ENCODE results near the gene COL3A1.

The COL3A1 gene

GRCh38 chr2:189000221-189000620 lies 26.0 kb downstream of the COL3A1 start:
- H2BK15ac ChIP-seq (ENCODE audit: low read length): no peak overlapping the region
- no peak overlapping the region for H2BK120ac ChIP-seq (ENCODE audit: low read depth, low read length)
- no peak overlapping the region for H3K23ac ChIP-seq (ENCODE audit: low read depth, low read length, poor library complexity)
- H3K4me2 ChIP-seq (ENCODE audit: insufficient read depth, low read length, poor library complexity, severe bottlenecking): no peak overlapping the region
- H2BK12ac ChIP-seq (ENCODE audit: low read length): no peak overlapping the region
- H3K27me3 ChIP-seq (ENCODE audit: control insufficient read depth in 3 of 3, insufficient read depth in 3 of 3, low read depth in 1 of 3, low read length in 3 of 3): no peaks in the 10 kb centered on the region
- H3K14ac ChIP-seq (ENCODE audit: low read length): no peak overlapping the region
- H3K4me1 ChIP-seq (ENCODE audit: control insufficient read depth in 2 of 2, insufficient read depth in 1 of 2, low read depth in 1 of 2, low read length in 2 of 2): no peaks in the 10 kb centered on the region
- no peak overlapping the region for H3K18ac ChIP-seq (ENCODE audit: low read length)
- H3K27ac ChIP-seq (replicated peaks; ENCODE audit: low read length): no peak overlapping the region
- no peak overlapping the region for H4K8ac ChIP-seq (ENCODE audit: low read depth, low read length)
- H3K9me3 ChIP-seq (replicated peaks in 1 of 2; ENCODE audit: control insufficient read depth in 2 of 2, insufficient read depth in 1 of 2, low read depth in 1 of 2, low read length in 2 of 2): no peaks in the 10 kb centered on the region
- H3K79me1 ChIP-seq (ENCODE audit: low read depth, low read length): no peaks in the 10 kb centered on the region
- no peak overlapping the region for H2BK5ac ChIP-seq (ENCODE audit: low read length)
- DNase-seq (ENCODE audit: low spot score): no peak
- H3K36me3 ChIP-seq (replicated peaks in 1 of 2; ENCODE audit: control insufficient read depth in 2 of 2, insufficient read depth in 2 of 2, low read length in 2 of 2): no peaks in the 10 kb centered on the region
- no peak overlapping the region for H3K4ac ChIP-seq (ENCODE audit: low read length)
- no peak overlapping the region for H3K9ac ChIP-seq (ENCODE audit: low read depth, low read length, poor library complexity)
- no peak overlapping the region for H2AFZ ChIP-seq (ENCODE audit: low read length)
- no peak overlapping the region for H4K91ac ChIP-seq (ENCODE audit: low read depth, low read length, poor library complexity)
- H3K4me3 ChIP-seq (ENCODE audit: low read length in 2 of 2): no peak overlapping the region
- no peak overlapping the region for H2AK5ac ChIP-seq (ENCODE audit: low read depth, low read length)

GRCh38 chr2:189002079-189002478 lies 27.9 kb downstream of the COL3A1 start:
- Histone ChIP-seq H2AK5ac (ENCODE audit: low read depth, low read length) (no peak overlapping the region), H2BK15ac (ENCODE audit: low read length) (no peak overlapping the region), H3K27ac (replicated peaks; ENCODE audit: low read length) (no peak overlapping the region), H3K14ac (ENCODE audit: low read length) (no peak overlapping the region), H2BK120ac (ENCODE audit: low read depth, low read length) (no peak overlapping the region), H3K18ac (ENCODE audit: low read length) (no peak overlapping the region), H3K4ac (ENCODE audit: low read length) (no peak overlapping the region), H3K4me2 (ENCODE audit: insufficient read depth, low read length, poor library complexity, severe bottlenecking) (no peak overlapping the region), H2BK12ac (ENCODE audit: low read length) (no peak overlapping the region), H3K23ac (ENCODE audit: low read depth, low read length, poor library complexity) (no peak overlapping the region), H3K9ac (ENCODE audit: low read depth, low read length, poor library complexity) (no peak overlapping the region), H3K27me3 (ENCODE audit: control insufficient read depth in 3 of 3, insufficient read depth in 3 of 3, low read depth in 1 of 3, low read length in 3 of 3) (no peaks in the 10 kb centered on the region), H4K8ac (ENCODE audit: low read depth, low read length) (no peak overlapping the region), H3K4me1 (ENCODE audit: control insufficient read depth in 2 of 2, insufficient read depth in 1 of 2, low read depth in 1 of 2, low read length in 2 of 2) (no peaks in the 10 kb centered on the region), H3K9me3 (replicated peaks in 1 of 2; ENCODE audit: control insufficient read depth in 2 of 2, insufficient read depth in 1 of 2, low read depth in 1 of 2, low read length in 2 of 2) (no peaks in the 10 kb centered on the region), H4K91ac (ENCODE audit: low read depth, low read length, poor library complexity) (no peak overlapping the region), H3K36me3 (replicated peaks in 1 of 2; ENCODE audit: control insufficient read depth in 2 of 2, insufficient read depth in 2 of 2, low read length in 2 of 2) (no peaks in the 10 kb centered on the region), H2AFZ (ENCODE audit: low read length) (no peak overlapping the region), H3K79me1 (ENCODE audit: low read depth, low read length) (no peaks in the 10 kb centered on the region), H2BK5ac (ENCODE audit: low read length) (no peak overlapping the region), H3K4me3 (ENCODE audit: low read length in 2 of 2) (no peak overlapping the region)
- no peak for DNase-seq (ENCODE audit: low spot score)
- no CpG with 5 or more reads among the region's 1 CpG for WGBS, 2 donors (ENCODE audit: extremely low coverage in 2 of 2, insufficient read length in 2 of 2, insufficient replicate concordance in 1 of 2)

GRCh38 chr2:189008555-189009262 lies 34.5 kb downstream of the COL3A1 start:
- Histone ChIP-seq H3K9ac (ENCODE audit: low read depth, low read length, poor library complexity) (no peak overlapping the region), H3K18ac (ENCODE audit: low read length) (no peak overlapping the region), H3K9me3 (replicated peaks in 1 of 2; ENCODE audit: control insufficient read depth in 2 of 2, insufficient read depth in 1 of 2, low read depth in 1 of 2, low read length in 2 of 2) (no peaks in the 10 kb centered on the region), H3K79me1 (ENCODE audit: low read depth, low read length) (no peaks in the 10 kb centered on the region), H3K36me3 (replicated peaks in 1 of 2; ENCODE audit: control insufficient read depth in 2 of 2, insufficient read depth in 2 of 2, low read length in 2 of 2) (no peaks in the 10 kb centered on the region), H4K91ac (ENCODE audit: low read depth, low read length, poor library complexity) (no peak overlapping the region), H3K4me1 (ENCODE audit: control insufficient read depth in 2 of 2, insufficient read depth in 1 of 2, low read depth in 1 of 2, low read length in 2 of 2) (no peaks in the 10 kb centered on the region), H3K14ac (ENCODE audit: low read length) (no peak overlapping the region), H3K23ac (ENCODE audit: low read depth, low read length, poor library complexity) (no peak overlapping the region), H3K27me3 (ENCODE audit: control insufficient read depth in 3 of 3, insufficient read depth in 3 of 3, low read depth in 1 of 3, low read length in 3 of 3) (no peaks in the 10 kb centered on the region), H3K27ac (replicated peaks; ENCODE audit: low read length) (no peak overlapping the region), H2BK120ac (ENCODE audit: low read depth, low read length) (no peak overlapping the region), H2AK5ac (ENCODE audit: low read depth, low read length) (no peak overlapping the region), H3K4ac (ENCODE audit: low read length) (no peak overlapping the region), H3K4me3 (ENCODE audit: low read length in 2 of 2) (no peak overlapping the region), H4K8ac (ENCODE audit: low read depth, low read length) (no peak overlapping the region), H2BK5ac (ENCODE audit: low read length) (no peak overlapping the region), H2BK15ac (ENCODE audit: low read length) (no peak overlapping the region), H2BK12ac (ENCODE audit: low read length) (no peak overlapping the region), H2AFZ (ENCODE audit: low read length) (no peak overlapping the region), H3K4me2 (ENCODE audit: insufficient read depth, low read length, poor library complexity, severe bottlenecking) (no peak overlapping the region)
- DNase-seq (ENCODE audit: low spot score): no peak
- WGBS, 2 donors (ENCODE audit: extremely low coverage in 2 of 2, insufficient read length in 2 of 2, insufficient replicate concordance in 1 of 2): no CpG with 5 or more reads among the region's 9 CpGs

GRCh38 chr2:189010536-189010935 lies 36.4 kb downstream of the COL3A1 start:
- no peak for DNase-seq (ENCODE audit: low spot score)
- H2AFZ ChIP-seq (ENCODE audit: low read length): no peak overlapping the region
- no peaks in the 10 kb centered on the region for H3K36me3 ChIP-seq (replicated peaks in 1 of 2; ENCODE audit: control insufficient read depth in 2 of 2, insufficient read depth in 2 of 2, low read length in 2 of 2)
- no peak overlapping the region for H3K4me2 ChIP-seq (ENCODE audit: insufficient read depth, low read length, poor library complexity, severe bottlenecking)
- no peaks in the 10 kb centered on the region for H3K9me3 ChIP-seq (replicated peaks in 1 of 2; ENCODE audit: control insufficient read depth in 2 of 2, insufficient read depth in 1 of 2, low read depth in 1 of 2, low read length in 2 of 2)
- H3K27ac ChIP-seq (replicated peaks; ENCODE audit: low read length): no peak overlapping the region
- H4K8ac ChIP-seq (ENCODE audit: low read depth, low read length): no peak overlapping the region
- H3K4me1 ChIP-seq (ENCODE audit: control insufficient read depth in 2 of 2, insufficient read depth in 1 of 2, low read depth in 1 of 2, low read length in 2 of 2): peaks cover 0 to 8% of the 10 kb centered on the region in 2 donors
- H3K4ac ChIP-seq (ENCODE audit: low read length): no peak overlapping the region
- no peak overlapping the region for H3K9ac ChIP-seq (ENCODE audit: low read depth, low read length, poor library complexity)
- H3K23ac ChIP-seq (ENCODE audit: low read depth, low read length, poor library complexity): no peak overlapping the region
- H3K79me1 ChIP-seq (ENCODE audit: low read depth, low read length): no peaks in the 10 kb centered on the region
- no peak overlapping the region for H2BK15ac ChIP-seq (ENCODE audit: low read length)
- H4K91ac ChIP-seq (ENCODE audit: low read depth, low read length, poor library complexity): no peak overlapping the region
- no peak overlapping the region for H2BK12ac ChIP-seq (ENCODE audit: low read length)
- H2AK5ac ChIP-seq (ENCODE audit: low read depth, low read length): no peak overlapping the region
- H2BK120ac ChIP-seq (ENCODE audit: low read depth, low read length): no peak overlapping the region
- no peaks in the 10 kb centered on the region for H3K27me3 ChIP-seq (ENCODE audit: control insufficient read depth in 3 of 3, insufficient read depth in 3 of 3, low read depth in 1 of 3, low read length in 3 of 3)
- no peak overlapping the region for H3K18ac ChIP-seq (ENCODE audit: low read length)
- H2BK5ac ChIP-seq (ENCODE audit: low read length): no peak overlapping the region
- no peak overlapping the region for H3K4me3 ChIP-seq (ENCODE audit: low read length in 2 of 2)
- WGBS, 2 donors (ENCODE audit: extremely low coverage in 2 of 2, insufficient read length in 2 of 2, insufficient replicate concordance in 1 of 2): no CpG with 5 or more reads among the region's 6 CpGs
- H3K14ac ChIP-seq (ENCODE audit: low read length): no peak overlapping the region

Data from neuronal stem cell (in vitro differentiated cells).